ENCODE measurements around the gene DKC1.

DKC1 gene

GRCh38 chrX:154804957-154805695 lies 42.5 kb downstream of the DKC1 start, which contains the start of gene MPP1:
Gene MPP1 (minus strand): TSS chrX:154805485. CDS start chrX:154805373, 112 bp downstream.
- H3K36me3 ChIP-seq (ENCODE audit: control insufficient read depth in 2 of 2, insufficient read depth in 1 of 2, low read length in 2 of 2) = no peaks in the 10 kb centered on the region
- POLR2A ChIA-PET = interaction anchor here (0.6 to 1.3 kb wide), 5 partner anchors 8 to 209 kb away, joined by 3 to 14 read pairs (median 4); partner anchors contain the start of gene DKC1
- H3K9me3 ChIP-seq (ENCODE audit: control insufficient read depth, insufficient read depth, low read depth, low read length) = no peaks in the 10 kb centered on the region
- H3K4me1 ChIP-seq (ENCODE audit: control insufficient read depth, insufficient read depth, low read length) = peaks cover 12% of the 10 kb centered on the region
- peak within 1 kb of the TSS; percentile 71 for H3K4me3 ChIP-seq (ENCODE audit: low read depth, low read length)
- peak within 1 kb of the TSS; percentile 63; the same call in 1 of the 2 replicates for H3K27ac ChIP-seq (ENCODE audit: extremely low read depth, low read depth, low read length)
- CTCF ChIA-PET = interaction anchor here (0.6 to 1.0 kb wide), 2 partner anchors 26 to 57 kb away, joined by 3 read pairs; no protein-coding TSS in a partner anchor
- TF ChIP-seq ZBTB10 (tag by site-specific recombination; IDR thresholded peaks at IDR 0.05) (no peak), ZNF114 (tag by site-specific recombination; IDR thresholded peaks at IDR 0.05) (no peak), ZNF366 (tag by site-specific recombination; conservative IDR thresholded peaks at IDR 0.05) (no peak), ZNF138 (tag by site-specific recombination; IDR thresholded peaks at IDR 0.05; ENCODE audit: borderline replicate concordance) (no peak), ZNF146 (tag by site-specific recombination; IDR thresholded peaks at IDR 0.05) (no peak), ZSCAN16 (tag by site-specific recombination; IDR thresholded peaks at IDR 0.05) (no peak), ZNF624 (tag by site-specific recombination; IDR thresholded peaks at IDR 0.05) (no peak), ZNF677 (tag by site-specific recombination; IDR thresholded peaks at IDR 0.05) (no peak), KLF1 (tag by site-specific recombination; IDR thresholded peaks at IDR 0.05) (peak; percentile 66; the same call in 1 of the 2 replicates), ZNF514 (tag by site-specific recombination; IDR thresholded peaks at IDR 0.05) (no peak), ZNF585B (tag by site-specific recombination; IDR thresholded peaks at IDR 0.05) (no peak), ZNF660 (tag by site-specific recombination; IDR thresholded peaks at IDR 0.05) (peak; percentile 65; the same call in 1 of the 2 replicates), ZNF26 (tag by site-specific recombination; IDR thresholded peaks at IDR 0.05) (no peak), ZNF549 (tag by site-specific recombination; IDR thresholded peaks at IDR 0.05) (no peak), ZNF148 (tag by site-specific recombination; IDR thresholded peaks at IDR 0.05; ENCODE audit: borderline replicate concordance) (no peak), KLF9 (tag by site-specific recombination; IDR thresholded peaks at IDR 0.05; ENCODE audit: low read depth) (peak; percentile 36; the same call in 1 of the 2 replicates), ZFHX2 (tag by site-specific recombination; conservative IDR thresholded peaks at IDR 0.05) (peak; percentile 99), ZNF426 (tag by site-specific recombination; IDR thresholded peaks at IDR 0.05) (no peak), FEZF1 (tag by site-specific recombination; IDR thresholded peaks at IDR 0.05) (no peak), ZNF37A (tag by site-specific recombination; IDR thresholded peaks at IDR 0.05) (no peak), ZNF335 (tag by site-specific recombination; conservative IDR thresholded peaks at IDR 0.05) (peak; percentile 58), ZBTB26 (tag by site-specific recombination; optimal IDR thresholded peaks at IDR 0.05) (peak; percentile 67), ZFP69B (tag by site-specific recombination; IDR thresholded peaks at IDR 0.05) (no peak), ZNF433 (tag by site-specific recombination; IDR thresholded peaks at IDR 0.05; ENCODE audit: low read depth) (no peak), ZBTB7A (tag by site-specific recombination; IDR thresholded peaks at IDR 0.05; ENCODE audit: low read depth) (no peak), HOXC10 (CRISPR knock-in tag; IDR thresholded peaks at IDR 0.05) (no peak), TSHZ1 (tag by site-specific recombination; IDR thresholded peaks at IDR 0.05; ENCODE audit: borderline replicate concordance) (no peak)
